T follicular helper cell (primary cell): ENCODE measurements around the gene SMAD5.

Source experiments
- DNase-seq: peaks from one replicate; pipeline ENCODE4 v3.0.0-alpha.2; 2020; ENCODE audit warnings: low read depth

Gene SMAD5

GRCh38 chr5:136155078-136155477 lies 22.4 kb downstream of the SMAD5 start:
- DNase-seq = no peak

- DNase-seq = no peak
These were observed 23.1 kb downstream of the SMAD5 start for GRCh38 chr5:136155761-136156160.

- no peak for DNase-seq
These were observed 24.9 kb downstream of the SMAD5 start for GRCh38 chr5:136157514-136157913.

GRCh38 chr5:136159457-136159856 lies 26.8 kb downstream of the SMAD5 start:
- DNase-seq = no peak

GRCh38 chr5:136162008-136162407 lies 29.4 kb downstream of the SMAD5 start:
- no peak for DNase-seq

- no peak for DNase-seq
These were observed 31.6 kb downstream of the SMAD5 start for GRCh38 chr5:136164226-136164625.

GRCh38 chr5:136166909-136167308 lies 34.3 kb downstream of the SMAD5 start:
- DNase-seq = no peak

GRCh38 chr5:136169218-136169617 lies 36.6 kb downstream of the SMAD5 start:
- DNase-seq = no peak

GRCh38 chr5:136174021-136174659 lies 41.5 kb downstream of the SMAD5 start:
- DNase-seq = no peak

GRCh38 chr5:136182618-136183017 lies 50.0 kb downstream of the SMAD5 start:
- no peak for DNase-seq

- DNase-seq = no peak
These were observed 53.5 kb downstream of the SMAD5 start for GRCh38 chr5:136185974-136186665.

- DNase-seq = no peak
These were observed 54.2 kb downstream of the SMAD5 start for GRCh38 chr5:136186796-136187195.

GRCh38 chr5:136188859-136189258 lies 56.2 kb downstream of the SMAD5 start:
- no peak for DNase-seq

GRCh38 chr5:136190091-136190720 lies 57.6 kb downstream of the SMAD5 start:
- no peak for DNase-seq

GRCh38 chr5:136190904-136191303 lies 58.3 kb downstream of the SMAD5 start:
- no peak for DNase-seq

GRCh38 chr5:136191304-136192014 lies 58.8 kb downstream of the SMAD5 start:
- DNase-seq = no peak

GRCh38 chr5:136192015-136192525 lies 59.4 kb downstream of the SMAD5 start:
- DNase-seq = no peak

- no peak for DNase-seq
These were observed 60.1 kb downstream of the SMAD5 start, which contains the start of gene SMIM32 for GRCh38 chr5:136192526-136193321. Gene SMIM32, minus strand, starts transcription at chr5:136193162. Its CDS starts 638 bp downstream, at chr5:136192524.

GRCh38 chr5:136193322-136193935 lies 60.8 kb downstream of the SMAD5 start:
- DNase-seq = no peak

- no peak for DNase-seq
These were observed 61.9 kb downstream of the SMAD5 start for GRCh38 chr5:136194576-136194975.
